KG1 (cell line): ENCODE data around the gene OPCML.
"Not testable (repeated sequence)": the region's sequence is repeated elsewhere in the genome, so short reads cannot be mapped to it uniquely, and the experiment has no call there.

ENCODE experiments used
- DNase-seq: peaks from one replicate; lab custom pipeline; 2025; lab: John Stamatoyannopoulos, UW

OPCML gene

GRCh38 chr11:132422722-132423121 lies 1109.6 kb downstream of the OPCML start:
- DNase-seq = no peak

DNA sequence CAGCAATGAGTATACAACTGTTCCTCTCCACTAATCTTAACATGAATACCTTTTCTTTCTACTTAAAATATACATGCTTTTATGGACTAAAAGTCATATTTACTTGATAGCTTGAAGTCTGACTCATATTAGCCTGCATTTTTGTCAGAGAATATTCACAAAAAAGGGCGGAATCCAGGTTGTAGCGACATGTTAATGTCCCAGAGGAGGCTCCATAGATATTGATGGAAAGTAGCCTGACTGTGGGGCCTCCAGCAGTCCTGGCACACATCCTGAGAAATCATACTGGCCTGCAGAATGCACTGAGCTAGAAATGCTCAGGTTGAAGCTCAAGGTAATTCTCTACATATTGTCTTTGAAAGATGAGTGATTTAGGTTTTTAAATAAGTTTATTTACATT lies 1110.7 kb downstream of the OPCML start:
- no peak for DNase-seq

DNA sequence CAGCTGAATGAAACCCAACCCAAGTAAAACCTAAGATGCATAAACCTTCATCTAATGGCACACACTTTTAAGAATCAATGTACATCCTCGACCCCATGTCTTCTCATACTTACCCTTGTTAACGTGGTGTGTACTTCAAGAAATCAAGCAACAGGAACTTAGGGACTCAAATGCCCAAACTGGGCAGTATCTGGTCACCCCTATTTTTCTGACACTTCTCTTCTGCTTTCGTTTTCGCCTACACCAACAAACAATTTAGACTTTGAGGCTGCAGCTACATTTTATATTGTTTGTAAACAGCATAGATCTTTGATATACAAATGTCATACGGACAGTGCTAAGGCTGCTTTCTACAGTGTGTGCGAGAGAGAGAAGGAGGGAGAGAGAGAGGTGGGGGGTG lies 1117.8 kb downstream of the OPCML start:
- no peak for DNase-seq

DNA sequence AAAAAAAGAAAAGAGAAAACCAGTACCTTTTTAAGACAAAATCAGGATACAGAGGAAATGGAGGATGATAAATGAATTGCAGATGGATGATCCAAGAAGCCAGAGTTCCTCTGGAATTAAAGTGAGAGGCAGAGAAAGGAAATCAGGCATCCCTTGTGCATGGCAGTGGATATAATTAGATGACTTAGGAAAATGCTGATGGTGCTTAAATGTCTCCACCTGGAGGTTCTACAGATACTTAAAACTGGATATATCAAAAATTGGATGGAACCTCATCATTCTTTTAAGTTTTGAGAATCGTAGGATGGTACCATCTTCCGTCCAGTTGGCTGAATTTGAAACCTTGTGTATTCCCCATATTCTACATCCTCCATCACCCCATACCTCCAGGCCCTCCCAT lies 1121.9 kb downstream of the OPCML start:
- no peak for DNase-seq

DNA sequence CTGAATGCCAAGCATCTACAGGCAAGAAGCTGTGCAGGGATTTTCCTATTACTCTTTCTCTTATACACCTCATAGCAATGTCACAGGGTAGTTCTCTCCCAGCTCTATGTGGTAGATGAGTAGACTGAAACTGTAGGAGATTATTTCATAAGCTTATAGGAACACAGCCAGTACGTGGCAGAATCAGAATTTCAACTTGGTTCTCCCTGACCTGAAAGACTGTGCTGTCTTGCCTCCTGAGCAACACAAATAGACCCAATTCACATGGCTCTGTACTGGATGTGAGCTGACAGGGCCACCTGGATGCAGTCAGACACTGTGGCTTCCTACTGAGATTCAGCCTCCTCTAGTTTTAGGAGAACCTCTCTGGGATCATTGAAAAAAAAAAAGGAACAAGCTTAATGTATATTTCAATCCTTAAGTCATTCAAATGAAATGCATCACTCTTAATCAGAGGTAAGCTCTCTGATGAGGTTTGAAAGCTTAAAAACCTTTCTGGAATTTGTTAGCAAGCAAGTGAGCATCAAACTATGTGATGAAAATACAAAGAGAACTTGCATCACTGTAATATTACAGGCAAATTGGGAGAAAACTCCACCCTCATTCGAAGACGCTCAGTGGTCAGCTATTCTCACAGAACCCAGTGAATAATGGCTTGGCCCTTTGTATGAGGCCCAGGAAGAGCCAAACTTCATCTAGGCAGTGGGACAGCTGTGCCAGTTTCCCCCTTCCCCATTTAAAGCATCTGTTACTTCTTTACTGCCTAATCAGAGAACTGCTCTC lies 1122.5 kb downstream of the OPCML start:
- no peak for DNase-seq

DNA sequence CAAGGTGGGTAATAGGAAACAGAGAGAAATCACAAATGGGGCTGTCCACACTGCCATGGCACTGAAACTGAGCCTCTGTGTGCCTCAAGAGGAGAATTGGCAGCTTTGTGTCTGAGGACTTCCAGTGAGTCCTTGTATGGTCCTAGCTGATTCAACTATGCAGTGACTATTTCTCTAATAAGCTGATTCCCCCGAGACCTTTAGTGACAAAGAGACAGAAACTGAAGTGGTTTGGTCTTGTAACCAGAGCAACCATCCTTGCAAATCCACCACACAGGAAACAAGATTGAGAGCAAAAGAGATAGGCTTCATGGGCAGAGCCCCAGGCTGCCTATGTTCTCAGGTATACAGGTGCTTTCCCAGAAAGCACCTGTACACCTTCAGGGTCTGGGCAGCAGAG lies 1123.4 kb downstream of the OPCML start:
- DNase-seq = no peak

DNA sequence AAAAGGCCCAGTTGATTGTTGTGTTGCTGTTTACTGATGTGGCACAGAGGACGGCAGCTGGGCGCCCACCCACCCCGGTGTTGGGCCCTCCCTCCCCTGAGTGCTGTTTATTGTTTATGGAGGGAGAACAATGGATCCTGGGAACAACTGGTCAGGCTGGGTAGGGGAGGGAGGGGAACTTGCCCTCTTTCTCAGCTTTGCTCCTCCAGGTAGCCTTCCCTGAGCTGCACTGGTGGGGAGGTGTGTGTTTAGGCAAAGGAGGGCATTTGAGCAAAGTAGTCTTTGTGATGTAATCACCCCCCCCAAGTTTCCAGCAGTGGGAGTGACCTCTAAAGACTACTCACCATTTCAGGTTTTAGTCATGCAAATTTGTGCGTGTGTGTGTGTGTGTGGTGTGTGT lies 1126.6 kb downstream of the OPCML start:
- DNase-seq = no peak

GRCh38 chr11:132402071-132402684 lies 1130.1 kb downstream of the OPCML start:
- DNase-seq = no peak

- no peak for DNase-seq
Observed at GRCh38 chr11:132396318-132396717, 1136.0 kb downstream of the OPCML start.

GRCh38 chr11:132395434-132395833 lies 1136.9 kb downstream of the OPCML start:
- no peak for DNase-seq

GRCh38 chr11:132379540-132379939 lies 1152.8 kb downstream of the OPCML start:
- no peak for DNase-seq

DNA sequence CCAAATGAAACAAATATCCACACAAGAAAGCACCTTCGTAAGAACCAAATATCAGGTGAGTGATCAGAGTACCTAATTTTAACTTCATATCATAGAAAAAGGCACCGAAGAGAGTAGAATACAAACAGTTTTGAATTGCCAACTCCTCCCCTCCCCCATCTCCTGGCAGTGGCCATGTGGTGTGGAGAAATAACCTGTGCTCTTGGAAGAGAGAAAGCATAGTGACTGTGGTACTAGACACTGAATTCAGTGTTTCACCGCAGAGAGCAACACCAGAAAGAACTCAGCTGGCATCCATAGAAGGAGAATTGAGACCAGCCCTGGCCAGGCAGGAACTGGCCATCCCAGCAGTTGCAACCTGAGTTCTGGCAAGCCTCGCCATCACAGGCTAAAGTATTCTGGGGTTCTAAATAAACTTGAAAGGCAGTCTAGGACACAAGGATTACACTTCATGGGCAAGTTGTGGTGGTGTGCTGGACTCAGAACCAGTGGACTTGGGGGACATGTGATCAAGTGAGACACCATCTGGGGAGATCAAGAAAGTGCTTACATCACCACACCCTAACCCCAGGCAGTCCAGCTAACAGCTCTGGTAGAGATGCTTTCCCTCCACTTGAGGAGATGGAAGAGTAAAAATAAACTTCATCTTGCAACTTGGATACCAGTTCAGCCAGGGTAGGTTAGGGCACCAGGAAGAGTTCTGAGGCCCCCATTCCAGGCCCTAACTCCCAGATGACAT lies 1158.7 kb downstream of the OPCML start:
- no peak for DNase-seq

GRCh38 chr11:132370114-132370513 lies 1162.2 kb downstream of the OPCML start:
- not testable (repeated sequence) for DNase-seq

- DNase-seq = no peak
Observed at GRCh38 chr11:132367293-132367692, 1165.0 kb downstream of the OPCML start.

DNA sequence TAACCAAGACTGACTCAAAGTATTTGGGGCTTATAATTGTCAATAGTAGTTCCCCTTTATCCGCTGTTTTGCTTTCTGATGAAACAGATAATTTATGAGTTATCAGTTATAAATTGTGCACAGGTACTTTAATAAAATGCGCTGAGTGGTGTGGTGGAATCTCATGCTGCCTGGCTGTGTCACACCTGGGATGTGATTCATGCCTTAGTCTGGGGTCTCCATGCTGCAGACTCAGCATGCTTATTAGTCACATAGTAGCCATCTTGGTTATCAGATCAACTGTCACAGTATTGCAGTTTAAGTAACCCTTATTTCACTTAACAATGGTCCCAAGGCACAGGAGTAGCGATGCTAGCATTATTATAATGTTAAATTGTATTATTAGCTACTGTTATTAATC lies 1166.7 kb downstream of the OPCML start:
- no peak for DNase-seq
